HCT116 (cell line): ENCODE measurements around the gene XKR7. TPM values are rescaled to one million over a fixed set of nuclear protein-coding genes. Genes with fewer than 3 reads are reported as not detected.

Source experiments
- ATAC-seq: fragments of 200-7000 bp; cut with Tn5 transposase; 2 replicates; pipeline ENCODE4 v1.9.1; 2020; ENCODE audit warnings: mild to moderate bottlenecking, moderate library complexity
- BruUV-seq: library from RNA; stranded (reverse); fragments of 400-500 nt; replicated peaks from 2 replicates; lab custom pipeline; 2021; lab: Mats Ljungman, UMichigan
- CTCF ChIA-PET: fragments of 300-600 bp; sonication (Branson Sonifier 250); formaldehyde crosslinking; loops from one replicate; lab custom pipeline; 2021; ENCODE audit warnings: antibody characterized with exemption; lab: Charles Lee
- POLR2A ChIA-PET: fragments of 300-600, 350-600 bp; sonication (Branson Sonifier 250); formaldehyde crosslinking; loops from one replicate; lab custom pipeline; 2021; ENCODE audit warnings: antibody characterized with exemption; lab: Charles Lee
- RAD21 ChIA-PET, 2 experiments: fragments of 300-600 bp; sonication (Branson Sonifier 250); formaldehyde crosslinking; loops; one replicate each; lab custom pipeline; 2023; ENCODE audit warnings: low total read pairs in 2 of 2; ENCODE audit not compliant: uncharacterized antibody in 2 of 2, unreplicated experiment in 2 of 2, low non-redundant PET in 1 of 2; lab: Charles Lee
- DNase-seq: peaks from one replicate; pipeline ENCODE4 v3.0.0-alpha.2; 2010; ENCODE audit warnings: low read depth, low spot score
- H2AFZ ChIP-seq: fragments of 200-600 bp; shearing (Covaris generic), sonication (generic); 2 replicates; pipeline ENCODE4 v1.6.1; 2017; ENCODE audit warnings: low read depth, mixed run types, mixed read lengths, antibody characterized with exemption, low read length; ENCODE audit not compliant: poor library complexity, severe bottlenecking
- H3K27ac ChIP-seq: 2 replicates; pipeline ENCODE4 v1.5.1; 2012; ENCODE audit warnings: low read depth, low read length
- H3K27me3 ChIP-seq: fragments of 200-600 bp; sonication (generic); 2 replicates; pipeline ENCODE4 v1.6.1; 2016; ENCODE audit warnings: mixed run types, low read length, mixed read lengths; ENCODE audit not compliant: insufficient read depth
- H3K36me3 ChIP-seq, 2 experiments: fragments of 200-500 bp in 1 of 2; fragments of 200-600 bp in 1 of 2; sonication (Bioruptor generic) in 1 of 2; sonication (generic) in 1 of 2; 2 replicates each; pipeline versions ENCODE4 v1.5.1 to v1.6.1; 2014 to 2016; ENCODE audit warnings: low read length in 2 of 2, inconsistent platforms in 1 of 2, mixed read lengths in 1 of 2, mixed run types in 1 of 2; ENCODE audit not compliant: insufficient read depth in 2 of 2, control insufficient read depth in 1 of 2
- H3K4me1 ChIP-seq, 2 experiments: fragments of 200-600 bp in 1 of 2; sonication (generic) in 1 of 2; 2 replicates each; pipeline versions ENCODE4 v1.5.1 to v1.6.1; 2012 to 2017; ENCODE audit warnings: low read length in 2 of 2, inconsistent platforms in 1 of 2, mild to moderate bottlenecking in 1 of 2, mixed read lengths in 1 of 2, mixed run types in 1 of 2, moderate library complexity in 1 of 2; ENCODE audit not compliant: insufficient read depth in 2 of 2, control insufficient read depth in 1 of 2
- H3K4me2 ChIP-seq: fragments of 200-600 bp; sonication (generic); 2 replicates; pipeline ENCODE4 v1.6.1; 2017; ENCODE audit warnings: mixed run types, low read length, mixed read lengths
- H3K4me3 ChIP-seq, 2 experiments: fragments of 200-600 bp in 1 of 2; sonication (generic) in 1 of 2; replicated peaks in 1 of 2; 2 replicates each; pipeline ENCODE4 v1.5.1; 2011 to 2016; ENCODE audit warnings: low read length in 2 of 2, control low read depth in 1 of 2, low read depth in 1 of 2, mild to moderate bottlenecking in 1 of 2, mixed read lengths in 1 of 2, mixed run types in 1 of 2
- H3K79me2 ChIP-seq: fragments of 200-600 bp; sonication (generic); 2 replicates; pipeline ENCODE4 v1.6.1; 2017; ENCODE audit warnings: mild to moderate bottlenecking, mixed run types, low read length, moderate library complexity, mixed read lengths; ENCODE audit not compliant: insufficient read depth
- H3K9ac ChIP-seq: fragments of 200-600 bp; sonication (generic); 2 replicates; pipeline ENCODE4 v1.6.1; 2016; ENCODE audit warnings: low read length, mixed read lengths
- H3K9me2 ChIP-seq: fragments of 200-600 bp; sonication (generic), shearing (Covaris generic); 2 replicates; pipeline ENCODE4 v1.6.1; 2017; ENCODE audit warnings: mixed run types, mild to moderate bottlenecking, moderate library complexity; ENCODE audit not compliant: insufficient read depth
- H3K9me3 ChIP-seq, 2 experiments: fragments of 200-500 bp in 1 of 2; fragments of 200-600 bp in 1 of 2; sonication (Bioruptor generic) in 1 of 2; sonication (generic) in 1 of 2; 2 replicates each; pipeline ENCODE4 v1.6.1; 2014 to 2017; ENCODE audit warnings: low read length in 2 of 2, mixed read lengths in 2 of 2, inconsistent platforms in 1 of 2, low read depth in 1 of 2, mild to moderate bottlenecking in 1 of 2, mixed run types in 1 of 2, moderate library complexity in 1 of 2; ENCODE audit not compliant: control insufficient read depth in 1 of 2, insufficient read depth in 1 of 2
- H4K20me1 ChIP-seq: fragments of 200-600 bp; sonication (generic), shearing (Covaris generic); 2 replicates; pipeline ENCODE4 v1.6.1; 2017; ENCODE audit warnings: mixed run types, mild to moderate bottlenecking, moderate library complexity; ENCODE audit not compliant: insufficient read depth
- CBX3 ChIP-seq: IDR thresholded peaks from 2 replicates; pipeline ENCODE4 v1.6.1; 2012; ENCODE audit warnings: low read depth
- CEBPB ChIP-seq: IDR thresholded peaks from 2 replicates; pipeline ENCODE4 v1.6.1; 2012; ENCODE audit warnings: low read depth
- CTCF ChIP-seq, 3 experiments: fragments of 200-600 bp in 1 of 3; sonication (generic) in 1 of 3; IDR thresholded peaks in 2 of 3; conservative IDR thresholded peaks in 1 of 3; 2 replicates each; pipeline ENCODE4 v1.5.1; 2012 to 2017; ENCODE audit warnings: low read depth in 2 of 3, low read length in 2 of 3, antibody characterized with exemption in 1 of 3, borderline replicate concordance in 1 of 3, control low read depth in 1 of 3, mild to moderate bottlenecking in 1 of 3, mixed read lengths in 1 of 3, mixed run types in 1 of 3, moderate library complexity in 1 of 3; ENCODE audit not compliant: insufficient read depth in 1 of 3
- ELF1 ChIP-seq: IDR thresholded peaks from 2 replicates; pipeline ENCODE4 v1.6.1; 2012; ENCODE audit warnings: low read depth, borderline replicate concordance
- FOSL1 ChIP-seq: IDR thresholded peaks from 2 replicates; pipeline ENCODE4 v1.6.1; 2012; ENCODE audit warnings: low read depth
- POLR2A ChIP-seq: IDR thresholded peaks from 2 replicates; pipeline ENCODE4 v1.7.0; 2011; ENCODE audit warnings: borderline replicate concordance; ENCODE audit not compliant: insufficient read depth, insufficient read length; ENCODE audit errors: extremely low read depth
- POLR2AphosphoS5 ChIP-seq: IDR thresholded peaks from 2 replicates; pipeline ENCODE4 v1.6.1; 2011; ENCODE audit warnings: mild to moderate bottlenecking, low read depth, low read length, moderate library complexity
- SIN3A ChIP-seq: IDR thresholded peaks from 2 replicates; pipeline ENCODE4 v1.6.1; 2012; ENCODE audit warnings: low read depth
- TCF7L2 ChIP-seq: IDR thresholded peaks from 2 replicates; pipeline ENCODE4 v1.7.0; 2011; ENCODE audit warnings: borderline replicate concordance, inconsistent platforms; ENCODE audit not compliant: insufficient read depth, insufficient read length; ENCODE audit errors: extremely low read depth
- YY1 ChIP-seq: IDR thresholded peaks from 2 replicates; pipeline ENCODE4 v1.6.1; 2011; ENCODE audit warnings: low read length, low read depth, moderate library complexity, mild to moderate bottlenecking; ENCODE audit not compliant: insufficient replicate concordance; ENCODE audit errors: extremely low read depth
- ZNF274 ChIP-seq: fragments of 200-500 bp; sonication (Bioruptor generic); IDR thresholded peaks from 2 replicates; pipeline ENCODE4 v1.6.1; 2014; ENCODE audit warnings: mild to moderate bottlenecking, low read depth, low read length, inconsistent platforms
- intact Hi-C: fragments of 100-400 bp; cut with micrococcal nuclease; formaldehyde crosslinking; loops from 2 replicates; pipeline ENCODE4 v1.10.0; 2022
- total RNA-seq: library from RNA; stranded (reverse); gene quantifications from one replicate; pipeline ENCODE4 v1.2.1, GENCODE V29; 2021; ENCODE audit not compliant: unreplicated experiment
- TF ChIP-seq, protein P1 (sequence below): IDR thresholded peaks from 2 replicates; pipeline ENCODE4 v1.6.1; 2012; ENCODE audit warnings: low read depth

The XKR7 gene
- total RNA-seq, 1 experiment from 2014 or later, result not detected

DNA sequence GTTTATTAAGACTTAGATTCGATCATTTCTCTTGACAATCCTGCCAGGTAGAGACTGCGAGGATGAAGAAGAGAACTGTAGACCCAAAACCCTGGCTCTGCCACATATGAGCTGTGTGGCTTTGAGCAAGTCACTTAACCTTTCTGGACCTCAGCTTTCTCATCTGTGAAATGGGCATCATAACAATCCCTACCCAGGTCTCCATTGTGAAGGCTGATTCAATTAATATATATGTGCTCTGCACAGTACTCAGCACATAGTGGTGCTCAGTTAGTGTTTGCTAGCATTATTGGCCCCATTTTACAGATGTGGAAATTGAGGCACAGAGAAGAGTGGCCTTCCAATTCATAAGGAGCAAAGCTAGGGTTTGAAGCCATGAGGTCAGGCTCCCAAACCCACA lies 7.9 kb downstream of the XKR7 start:
- Histone ChIP-seq H2AFZ (no peak overlapping the region), H3K9me3 (no peaks in the 10 kb centered on the region), H4K20me1 (no peaks in the 10 kb centered on the region), H3K4me3 (no peak overlapping the region), H3K4me2 (no peak overlapping the region), H3K9me2 (no peaks in the 10 kb centered on the region), H3K79me2 (no peaks in the 10 kb centered on the region), H3K4me1 (no peaks in the 10 kb centered on the region), H3K36me3 (no peaks in the 10 kb centered on the region), H3K27me3 (peaks cover 20% of the 10 kb centered on the region), H3K27ac (no peak overlapping the region), H3K9ac (no peak overlapping the region)
- DNase-seq (no peak), ATAC-seq (no peak)
- BruUV-seq, result no TSS peak
- RAD21 ChIA-PET, result no interaction called here
- POLR2A ChIA-PET, result no interaction called here
- intact Hi-C loops, result no loop called here
- no peak for TF ChIP-seq CTCF (IDR thresholded peaks at IDR 0.05 in 2 of 3, conservative IDR thresholded peaks at IDR 0.05 in 1 of 3; ENCODE audit: borderline replicate concordance in 1 of 3, insufficient read depth in 1 of 3, low read depth in 2 of 3, low read length in 2 of 3)
- TF ChIP-seq CBX3, result no peak
- no peak for TF ChIP-seq FOSL1
- no peak for TF ChIP-seq SIN3A
- no peak for TF ChIP-seq CEBPB
- TF ChIP-seq, protein P1, sequence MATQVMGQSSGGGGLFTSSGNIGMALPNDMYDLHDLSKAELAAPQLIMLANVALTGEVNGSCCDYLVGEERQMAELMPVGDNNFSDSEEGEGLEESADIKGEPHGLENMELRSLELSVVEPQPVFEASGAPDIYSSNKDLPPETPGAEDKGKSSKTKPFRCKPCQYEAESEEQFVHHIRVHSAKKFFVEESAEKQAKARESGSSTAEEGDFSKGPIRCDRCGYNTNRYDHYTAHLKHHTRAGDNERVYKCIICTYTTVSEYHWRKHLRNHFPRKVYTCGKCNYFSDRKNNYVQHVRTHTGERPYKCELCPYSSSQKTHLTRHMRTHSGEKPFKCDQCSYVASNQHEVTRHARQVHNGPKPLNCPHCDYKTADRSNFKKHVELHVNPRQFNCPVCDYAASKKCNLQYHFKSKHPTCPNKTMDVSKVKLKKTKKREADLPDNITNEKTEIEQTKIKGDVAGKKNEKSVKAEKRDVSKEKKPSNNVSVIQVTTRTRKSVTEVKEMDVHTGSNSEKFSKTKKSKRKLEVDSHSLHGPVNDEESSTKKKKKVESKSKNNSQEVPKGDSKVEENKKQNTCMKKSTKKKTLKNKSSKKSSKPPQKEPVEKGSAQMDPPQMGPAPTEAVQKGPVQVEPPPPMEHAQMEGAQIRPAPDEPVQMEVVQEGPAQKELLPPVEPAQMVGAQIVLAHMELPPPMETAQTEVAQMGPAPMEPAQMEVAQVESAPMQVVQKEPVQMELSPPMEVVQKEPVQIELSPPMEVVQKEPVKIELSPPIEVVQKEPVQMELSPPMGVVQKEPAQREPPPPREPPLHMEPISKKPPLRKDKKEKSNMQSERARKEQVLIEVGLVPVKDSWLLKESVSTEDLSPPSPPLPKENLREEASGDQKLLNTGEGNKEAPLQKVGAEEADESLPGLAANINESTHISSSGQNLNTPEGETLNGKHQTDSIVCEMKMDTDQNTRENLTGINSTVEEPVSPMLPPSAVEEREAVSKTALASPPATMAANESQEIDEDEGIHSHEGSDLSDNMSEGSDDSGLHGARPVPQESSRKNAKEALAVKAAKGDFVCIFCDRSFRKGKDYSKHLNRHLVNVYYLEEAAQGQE, result no peak
- no peak for TF ChIP-seq TCF7L2
- TF ChIP-seq POLR2A, result no peak
- TF ChIP-seq YY1, result no peak
- TF ChIP-seq ZNF274, result no peak
- no peak for TF ChIP-seq ELF1
- TF ChIP-seq POLR2AphosphoS5, result no peak
- CTCF ChIA-PET, result no interaction called here
